HG03108 (cell line): ENCODE data around the gene HINT1.

Experiments
- ATAC-seq: cut with Tn5 transposase; IDR thresholded peaks from one replicate; pipeline ENCODE4 v1.9.1; 2021; ENCODE audit warnings: moderate library complexity; ENCODE audit not compliant: unreplicated experiment

The HINT1 gene

GRCh38 chr5:131114754-131115153, 50.3 kb downstream of the HINT1 start:
- ATAC-seq = no peak

DNA sequence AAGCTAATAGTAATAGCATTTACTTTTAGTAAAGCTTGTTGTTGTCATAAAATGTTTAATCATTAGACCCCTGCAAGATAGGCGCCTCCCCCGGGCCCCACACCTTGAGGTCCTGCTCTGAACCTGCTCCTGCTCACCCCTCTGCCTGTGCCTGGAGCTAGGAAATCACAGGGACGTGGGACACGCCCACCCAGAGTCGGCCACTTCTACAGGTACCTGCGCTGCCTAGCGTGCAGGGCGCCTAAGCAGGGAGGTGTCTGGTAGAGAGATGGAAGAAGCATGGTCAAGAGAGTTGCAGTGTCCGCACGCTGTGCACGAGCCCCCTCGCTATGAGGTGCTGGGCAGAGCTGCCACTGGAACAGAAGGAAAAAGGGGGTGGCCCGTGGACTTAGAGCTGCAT, 52.6 kb downstream of the HINT1 start:
- ATAC-seq = no peak

DNA sequence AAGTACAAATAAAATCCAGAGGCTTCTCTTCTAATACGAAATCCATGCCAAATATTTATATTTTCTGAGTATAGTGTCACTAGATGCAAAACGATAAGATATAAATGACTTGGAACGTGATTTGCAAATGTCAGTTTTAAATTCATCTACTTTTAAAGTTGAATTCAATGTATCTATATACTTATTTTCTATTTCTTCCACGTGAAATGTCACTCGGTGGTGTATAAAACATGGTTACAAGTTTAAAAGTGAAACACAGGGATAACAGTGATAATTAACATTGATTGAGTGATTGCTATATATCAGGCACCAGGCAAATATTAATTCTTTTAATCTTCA, 54.8 kb downstream of the HINT1 start:
- ATAC-seq = no peak

- peak; percentile 72 for ATAC-seq
Observed at GRCh38 chr5:131109540-131110255, 55.4 kb downstream of the HINT1 start.
